GM21447 (cell line): ENCODE measurements around the gene TPP2.

Experiments used
- ATAC-seq: cut with Tn5 transposase; IDR thresholded peaks from one replicate; pipeline ENCODE4 v1.9.1; 2021; ENCODE audit not compliant: unreplicated experiment

Gene TPP2

GRCh38 chr13:102593466-102593865 is 3.3 kb upstream of the TPP2 start:
- ATAC-seq: no peak

- peak; percentile 36 for ATAC-seq
Measured at GRCh38 chr13:102597029-102597961, 509 bp downstream of the TPP2 start.

GRCh38 chr13:102598061-102598460 is 1.3 kb downstream of the TPP2 start:
- ATAC-seq: no peak

- no peak for ATAC-seq
Measured at GRCh38 chr13:102599426-102600012, 2.7 kb downstream of the TPP2 start.

- ATAC-seq: no peak
Measured at GRCh38 chr13:102606537-102607309, 9.9 kb downstream of the TPP2 start.

GRCh38 chr13:102608974-102609373 is 12.2 kb downstream of the TPP2 start:
- no peak for ATAC-seq

- no peak for ATAC-seq
Measured at GRCh38 chr13:102609696-102610095, 12.9 kb downstream of the TPP2 start.

- no peak for ATAC-seq
Measured at GRCh38 chr13:102610296-102610895, 13.6 kb downstream of the TPP2 start.

GRCh38 chr13:102617697-102618350 is 21.0 kb downstream of the TPP2 start:
- ATAC-seq: no peak

- ATAC-seq: no peak
Measured at GRCh38 chr13:102620516-102620915, 23.7 kb downstream of the TPP2 start.

GRCh38 chr13:102626928-102627327 is 30.1 kb downstream of the TPP2 start:
- ATAC-seq: no peak

- ATAC-seq: no peak
Measured at GRCh38 chr13:102628559-102628958, 31.8 kb downstream of the TPP2 start.

- no peak for ATAC-seq
Measured at GRCh38 chr13:102631198-102631597, 34.4 kb downstream of the TPP2 start.

GRCh38 chr13:102638741-102639140 is 42.0 kb downstream of the TPP2 start:
- ATAC-seq: no peak

- ATAC-seq: no peak
Measured at GRCh38 chr13:102642029-102642428, 45.2 kb downstream of the TPP2 start.

GRCh38 chr13:102642475-102642874 is 45.7 kb downstream of the TPP2 start:
- ATAC-seq: no peak

- no peak for ATAC-seq
Measured at GRCh38 chr13:102643656-102644055, 46.9 kb downstream of the TPP2 start.

GRCh38 chr13:102645701-102646100 is 48.9 kb downstream of the TPP2 start:
- no peak for ATAC-seq

GRCh38 chr13:102648046-102648445 is 51.3 kb downstream of the TPP2 start:
- no peak for ATAC-seq

- ATAC-seq: no peak
Measured at GRCh38 chr13:102650444-102650843, 53.7 kb downstream of the TPP2 start.

GRCh38 chr13:102651392-102651791 is 54.6 kb downstream of the TPP2 start:
- no peak for ATAC-seq
